ENCODE measurements around the gene MEOX2.

DNA sequence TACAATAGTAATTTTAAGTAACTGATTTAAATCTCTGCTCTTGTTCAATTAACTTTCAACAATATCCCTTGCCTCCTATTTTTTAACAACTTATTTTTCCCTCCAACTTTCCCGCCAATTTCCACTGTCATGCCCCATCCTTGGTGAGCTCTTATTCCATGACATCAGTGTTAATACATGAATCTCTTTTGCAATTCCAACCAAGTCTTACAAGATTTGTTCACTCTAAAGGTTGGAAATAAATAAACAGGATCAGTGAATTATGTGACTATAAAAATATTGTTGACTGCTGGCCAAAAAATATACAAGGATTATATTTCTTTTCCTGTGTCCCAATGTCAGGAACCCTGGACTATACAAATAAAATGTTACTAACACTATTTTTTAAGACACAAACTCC, 103.7 kb downstream of the MEOX2 start:
- TF ChIP-seq POLR2A (IDR thresholded peaks at IDR 0.05; ENCODE audit: extremely low read depth, insufficient read length), result no peak
- TF ChIP-seq, protein P1, sequence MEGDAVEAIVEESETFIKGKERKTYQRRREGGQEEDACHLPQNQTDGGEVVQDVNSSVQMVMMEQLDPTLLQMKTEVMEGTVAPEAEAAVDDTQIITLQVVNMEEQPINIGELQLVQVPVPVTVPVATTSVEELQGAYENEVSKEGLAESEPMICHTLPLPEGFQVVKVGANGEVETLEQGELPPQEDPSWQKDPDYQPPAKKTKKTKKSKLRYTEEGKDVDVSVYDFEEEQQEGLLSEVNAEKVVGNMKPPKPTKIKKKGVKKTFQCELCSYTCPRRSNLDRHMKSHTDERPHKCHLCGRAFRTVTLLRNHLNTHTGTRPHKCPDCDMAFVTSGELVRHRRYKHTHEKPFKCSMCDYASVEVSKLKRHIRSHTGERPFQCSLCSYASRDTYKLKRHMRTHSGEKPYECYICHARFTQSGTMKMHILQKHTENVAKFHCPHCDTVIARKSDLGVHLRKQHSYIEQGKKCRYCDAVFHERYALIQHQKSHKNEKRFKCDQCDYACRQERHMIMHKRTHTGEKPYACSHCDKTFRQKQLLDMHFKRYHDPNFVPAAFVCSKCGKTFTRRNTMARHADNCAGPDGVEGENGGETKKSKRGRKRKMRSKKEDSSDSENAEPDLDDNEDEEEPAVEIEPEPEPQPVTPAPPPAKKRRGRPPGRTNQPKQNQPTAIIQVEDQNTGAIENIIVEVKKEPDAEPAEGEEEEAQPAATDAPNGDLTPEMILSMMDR (IDR thresholded peaks at IDR 0.05; ENCODE audit: low read depth, low read length), result no peak

Measured in NB4 (cell line).